HUES48 (cell line): ENCODE results near the gene FBXO3.

Source experiments
- H3K27ac ChIP-seq: one replicate; pipeline ENCODE4 v1.7.0; 2013; ENCODE audit warnings: low read depth, low read length, inconsistent platforms
- H3K27me3 ChIP-seq: 2 replicates; pipeline ENCODE4 v1.6.1; 2013; ENCODE audit warnings: mild to moderate bottlenecking, low read length; ENCODE audit not compliant: control insufficient read depth, insufficient read depth
- H3K36me3 ChIP-seq: 2 replicates; pipeline ENCODE4 v1.6.1; 2013; ENCODE audit warnings: low read length; ENCODE audit not compliant: control insufficient read depth, insufficient read depth
- H3K4me1 ChIP-seq: 2 replicates; pipeline ENCODE4 v1.6.1; 2013; ENCODE audit warnings: mild to moderate bottlenecking, low read length; ENCODE audit not compliant: control insufficient read depth, insufficient read depth
- H3K4me3 ChIP-seq: 2 replicates; pipeline ENCODE4 v1.5.1; 2013; ENCODE audit warnings: mild to moderate bottlenecking, low read depth, low read length
- H3K9ac ChIP-seq: 2 replicates; pipeline ENCODE4 v1.6.1; 2013; ENCODE audit warnings: mild to moderate bottlenecking, low read depth, low read length, moderate library complexity
- H3K9me3 ChIP-seq: 2 replicates; pipeline ENCODE4 v1.6.1; 2013; ENCODE audit warnings: low read length; ENCODE audit not compliant: control insufficient read depth, insufficient read depth

The FBXO3 gene

GRCh38 chr11:33694346-33695050, 79.8 kb downstream of the FBXO3 start:
- no peaks in the 10 kb centered on the region for H3K36me3 ChIP-seq
- peaks cover 40% of the 10 kb centered on the region for H3K4me1 ChIP-seq
- H3K27me3 ChIP-seq, result peaks cover 5% of the 10 kb centered on the region; the same call in 1 of the 2 replicates
- H3K9ac ChIP-seq, result no peak overlapping the region
- no peak overlapping the region for H3K27ac ChIP-seq
- no peaks in the 10 kb centered on the region for H3K9me3 ChIP-seq
- no peak overlapping the region for H3K4me3 ChIP-seq

- H3K4me3 ChIP-seq, result no peak overlapping the region
- H3K9ac ChIP-seq, result no peak overlapping the region
- H3K36me3 ChIP-seq, result no peaks in the 10 kb centered on the region
- H3K4me1 ChIP-seq, result peaks cover 40% of the 10 kb centered on the region
- peak overlapping the region; percentile 30 for H3K27ac ChIP-seq
- no peaks in the 10 kb centered on the region for H3K9me3 ChIP-seq
- H3K27me3 ChIP-seq, result no peaks in the 10 kb centered on the region
Measured at GRCh38 chr11:33692541-33692940, 81.8 kb downstream of the FBXO3 start.

- H3K9me3 ChIP-seq, result no peaks in the 10 kb centered on the region
- H3K4me3 ChIP-seq, result no peak overlapping the region
- no peak overlapping the region for H3K27ac ChIP-seq
- no peak overlapping the region for H3K9ac ChIP-seq
- H3K27me3 ChIP-seq, result no peaks in the 10 kb centered on the region
- H3K4me1 ChIP-seq, result peaks cover 40% of the 10 kb centered on the region
- H3K36me3 ChIP-seq, result no peaks in the 10 kb centered on the region
Measured at GRCh38 chr11:33692013-33692504, 82.3 kb downstream of the FBXO3 start.

GRCh38 chr11:33691066-33691864, 83.1 kb downstream of the FBXO3 start:
- H3K9me3 ChIP-seq, result no peaks in the 10 kb centered on the region
- H3K4me3 ChIP-seq, result no peak overlapping the region
- H3K27ac ChIP-seq, result no peak overlapping the region
- H3K4me1 ChIP-seq, result peaks cover 40% of the 10 kb centered on the region
- no peaks in the 10 kb centered on the region for H3K36me3 ChIP-seq
- H3K27me3 ChIP-seq, result no peaks in the 10 kb centered on the region
- H3K9ac ChIP-seq, result no peak overlapping the region
